H1 (cell line): ENCODE measurements around the gene OGFOD1. TPM values are rescaled to one million over a fixed set of nuclear protein-coding genes. Genes with fewer than 3 reads are reported as not detected.

ENCODE experiments used
- CTCF ChIA-PET: fragments of 300-600 bp; sonication (Branson Sonifier 250); formaldehyde crosslinking; loops from one replicate; lab custom pipeline; 2021; ENCODE audit not compliant: partially characterized antibody; lab: Charles Lee
- POLR2A ChIA-PET: fragments of 300-600 bp; sonication (Branson Sonifier 250); formaldehyde crosslinking; loops from one replicate; lab custom pipeline; 2021; ENCODE audit warnings: inconsistent platforms; ENCODE audit not compliant: partially characterized antibody; lab: Charles Lee
- DNase-seq, 2 experiments: peaks; one replicate each; pipeline versions ENCODE4 v3.0.0 to v3.0.0-alpha.2; 2010 to 2022; ENCODE audit warnings: low spot score in 2 of 2, low read depth in 1 of 2, mixed read lengths in 1 of 2
- FAIRE-seq: peaks from 2 replicates; lab custom pipeline; 2011; peaks lifted over from hg19 to GRCh38; lab: Jason Lieb, UNC
- H2AFZ ChIP-seq: 2 replicates; pipeline ENCODE4 v1.8.1; 2012; ENCODE audit warnings: low read length, inconsistent platforms
- H2AK5ac ChIP-seq: 2 replicates; pipeline ENCODE4 v1.6.1; 2013; ENCODE audit warnings: low read depth, low read length
- H2BK120ac ChIP-seq: replicated peaks from 2 replicates; pipeline ENCODE3; 2013; ENCODE audit warnings: low read depth, low read length, inconsistent platforms
- H2BK12ac ChIP-seq: 2 replicates; pipeline ENCODE4 v1.6.1; 2013; ENCODE audit warnings: low read depth, low read length
- H2BK15ac ChIP-seq: 2 replicates; pipeline ENCODE4 v1.6.1; 2013; ENCODE audit warnings: low read length
- H2BK20ac ChIP-seq: 2 replicates; pipeline ENCODE4 v1.6.1; 2013; ENCODE audit warnings: low read length
- H2BK5ac ChIP-seq: 2 replicates; pipeline ENCODE4 v1.6.1; 2013; ENCODE audit warnings: low read depth, low read length
- H3K14ac ChIP-seq: 2 replicates; pipeline ENCODE4 v1.6.1; 2013; ENCODE audit warnings: inconsistent platforms; ENCODE audit not compliant: insufficient read length
- H3K18ac ChIP-seq: 2 replicates; pipeline ENCODE4 v1.6.1; 2013; ENCODE audit warnings: low read length; ENCODE audit errors: extremely low read depth
- H3K23ac ChIP-seq: 2 replicates; pipeline ENCODE4 v1.6.1; 2013; ENCODE audit warnings: inconsistent platforms; ENCODE audit not compliant: insufficient read length
- H3K23me2 ChIP-seq: 2 replicates; pipeline ENCODE4 v1.6.1; 2013; ENCODE audit warnings: low read depth, low read length
- H3K27ac ChIP-seq: 2 replicates; pipeline ENCODE4 v1.6.1; 2011; ENCODE audit warnings: low read depth, low read length, inconsistent platforms
- H3K27me3 ChIP-seq, 4 experiments: replicated peaks in 1 of 4; 1 replicate in 1 of 4; 2 replicates in 3 of 4; pipeline versions ENCODE4 v1.6.1 to v1.8.1; 2011 to 2013; ENCODE audit warnings: low read length in 3 of 4, mild to moderate bottlenecking in 3 of 4, inconsistent platforms in 2 of 4, mixed read lengths in 2 of 4, moderate library complexity in 1 of 4; ENCODE audit not compliant: control insufficient read depth in 3 of 4, insufficient read depth in 3 of 4; ENCODE audit errors: extremely low read depth in 1 of 4
- H3K36me3 ChIP-seq, 4 experiments: 2 replicates each; pipeline versions ENCODE4 v1.6.1 to v1.8.1; 2011 to 2013; ENCODE audit warnings: mild to moderate bottlenecking in 4 of 4, low read length in 3 of 4, moderate library complexity in 2 of 4, control low read depth in 1 of 4, inconsistent platforms in 1 of 4; ENCODE audit not compliant: insufficient read depth in 4 of 4, control insufficient read depth in 2 of 4
- H3K4ac ChIP-seq: replicated peaks from 2 replicates; pipeline ENCODE3; 2013; ENCODE audit warnings: low read length, low read depth, mixed read lengths, inconsistent platforms; ENCODE audit not compliant: insufficient read length
- H3K4me1 ChIP-seq, 4 experiments: replicated peaks in 1 of 4; 1 replicate in 1 of 4; 2 replicates in 3 of 4; pipeline versions ENCODE4 v1.6.1 to v1.8.1; 2011 to 2013; ENCODE audit warnings: low read length in 3 of 4, inconsistent platforms in 2 of 4, mixed read lengths in 1 of 4; ENCODE audit not compliant: insufficient read depth in 4 of 4, control insufficient read depth in 3 of 4
- H3K4me2 ChIP-seq, 2 experiments: 2 replicates each; pipeline versions ENCODE4 v1.6.1 to v1.8.1; 2011 to 2013; ENCODE audit warnings: low read depth in 2 of 2, low read length in 2 of 2, control low read depth in 1 of 2, inconsistent platforms in 1 of 2, mild to moderate bottlenecking in 1 of 2; ENCODE audit not compliant: insufficient read depth in 1 of 2
- H3K4me3 ChIP-seq, 4 experiments: fragments of 200-600, 300-600 bp in 1 of 4; sonication (generic), shearing (Covaris generic), sonication (Bioruptor Twin) in 1 of 4; 2 replicates each; pipeline versions ENCODE4 v1.5.1 to v1.8.1; 2011 to 2016; ENCODE audit warnings: low read length in 4 of 4, low read depth in 3 of 4, control low read depth in 2 of 4, inconsistent platforms in 2 of 4, mild to moderate bottlenecking in 2 of 4, mixed read lengths in 1 of 4, moderate library complexity in 1 of 4; ENCODE audit not compliant: insufficient read depth in 2 of 4; ENCODE audit errors: extremely low read depth in 1 of 4
- H3K56ac ChIP-seq: replicated peaks from 2 replicates; pipeline ENCODE3; 2013; ENCODE audit warnings: low read depth, mild to moderate bottlenecking, mixed read lengths, low read length, inconsistent platforms; ENCODE audit not compliant: insufficient read length
- H3K79me1 ChIP-seq: 2 replicates; pipeline ENCODE4 v1.6.1; 2013; ENCODE audit warnings: low read depth, low read length, control low read depth
- H3K79me2 ChIP-seq, 2 experiments: 2 replicates each; pipeline versions ENCODE4 v1.6.1 to v1.8.1; 2012 to 2013; ENCODE audit warnings: low read length in 2 of 2, mild to moderate bottlenecking in 2 of 2, inconsistent platforms in 1 of 2; ENCODE audit not compliant: insufficient read depth in 2 of 2, control insufficient read depth in 1 of 2
- H3K9ac ChIP-seq, 4 experiments: replicated peaks in 1 of 4; 1 replicate in 1 of 4; 2 replicates in 3 of 4; pipeline versions ENCODE4 v1.6.1 to v1.8.1; 2011 to 2013; ENCODE audit warnings: low read depth in 3 of 4, low read length in 3 of 4, control low read depth in 2 of 4, mild to moderate bottlenecking in 2 of 4, moderate library complexity in 2 of 4, inconsistent platforms in 1 of 4; ENCODE audit errors: extremely low read depth in 1 of 4
- H3K9me3 ChIP-seq, 2 experiments: 2 replicates each; pipeline versions ENCODE4 v1.6.1 to v1.8.1; 2012 to 2013; ENCODE audit warnings: mild to moderate bottlenecking in 2 of 2, moderate library complexity in 2 of 2, control low read depth in 1 of 2, inconsistent platforms in 1 of 2, low read depth in 1 of 2, low read length in 1 of 2, mixed read lengths in 1 of 2; ENCODE audit not compliant: insufficient read depth in 2 of 2
- H4K20me1 ChIP-seq, 2 experiments: replicated peaks in 1 of 2; 2 replicates each; pipeline versions ENCODE3 to v1.8.1; 2011 to 2013; ENCODE audit warnings: inconsistent platforms in 2 of 2, low read length in 2 of 2, mild to moderate bottlenecking in 1 of 2; ENCODE audit not compliant: insufficient read depth in 2 of 2, control insufficient read depth in 1 of 2
- H4K5ac ChIP-seq: 2 replicates; pipeline ENCODE4 v1.6.1; 2013; ENCODE audit warnings: low read length, low read depth, mixed read lengths, inconsistent platforms; ENCODE audit not compliant: insufficient read length
- H4K8ac ChIP-seq: 2 replicates; pipeline ENCODE4 v1.8.0; 2013; ENCODE audit warnings: mild to moderate bottlenecking, moderate library complexity, low read length, inconsistent platforms; ENCODE audit not compliant: insufficient read depth; ENCODE audit errors: extremely low read depth
- H4K91ac ChIP-seq: replicated peaks from 2 replicates; pipeline ENCODE3; 2013; ENCODE audit warnings: low read length, mixed read lengths, inconsistent platforms; ENCODE audit not compliant: insufficient read length
- GTF2F1 ChIP-seq: IDR thresholded peaks from 2 replicates; pipeline ENCODE4 v1.6.1; 2012; ENCODE audit warnings: low read depth, low read length, improper control_type of control experiment, borderline replicate concordance
- KDM4A ChIP-seq: IDR thresholded peaks from one replicate; pipeline ENCODE4 v1.7.1; 2012; ENCODE audit warnings: low read depth, mild to moderate bottlenecking, moderate library complexity, low read length, inconsistent platforms; ENCODE audit not compliant: severe bottlenecking
- PHF8 ChIP-seq: fragments of 200-600 bp; sonication (generic); conservative IDR thresholded peaks from 2 replicates; pipeline ENCODE4 v1.7.1; 2012; ENCODE audit warnings: low read depth, mild to moderate bottlenecking, inconsistent platforms, low read length, moderate library complexity
- RBBP5 ChIP-seq: IDR thresholded peaks from 2 replicates; pipeline ENCODE4 v1.7.1; 2012; ENCODE audit warnings: low read depth, mild to moderate bottlenecking, inconsistent platforms, low read length, moderate library complexity, borderline replicate concordance
- WGBS, 2 experiments: shearing (Covaris generic) in 1 of 2; methylation state at CpG; one replicate each; pipeline versions ENCODE4 v1.1.6 to v1.1.7; 2013 to 2015; ENCODE audit warnings: low lambda C conversion rate in 2 of 2, mixed read lengths in 2 of 2, inconsistent platforms in 1 of 2, low coverage in 1 of 2, missing lambda C conversion rate in 1 of 2; ENCODE audit not compliant: insufficient replicate concordance in 2 of 2, insufficient coverage in 1 of 2, insufficient read length in 1 of 2; ENCODE audit errors: extremely low coverage in 1 of 2, missing lambda C conversion rate in 1 of 2; 5-methylcytosine and 5-hydroxymethylcytosine counted together
- polyA plus RNA-seq, 7 experiments: library from polyadenylated mRNA; depleted of rRNA in 3 of 7; stranded (reverse) in 5 of 7; unstranded in 2 of 7; fragments of >200 nt in 5 of 7; fragments of 200-250 nt in 2 of 7; gene quantifications; 1 replicate in 5 of 7; 2 replicates in 1 of 7; 4 replicates in 1 of 7; pipeline versions ENCODE4 v1.2.1 to v1.2.3, GENCODE V29; 2011 to 2013; ENCODE audit warnings: missing spikeins in 2 of 7, mixed read lengths in 2 of 7
- total RNA-seq: library from RNA; stranded (reverse); fragmentation: NEBNext Ultra II Directional; extraction: Animal tissue kit (Norgen Biotek cat#: 25700); gene quantifications from 2 replicates; pipeline ENCODE4 v1.2.1, GENCODE V29; 2021
- TF ChIP-seq, protein P1 (sequence below): IDR thresholded peaks from 2 replicates; pipeline ENCODE4 v1.6.1; 2011; ENCODE audit warnings: low read length, improper control_type of control experiment

Gene OGFOD1
- total and polyA plus RNA-seq, 2 of the 8 experiments (the other 6 are each of a cell fraction or from before 2014, with no cell fraction given) = 24.6 to 61.4 TPM

DNA sequence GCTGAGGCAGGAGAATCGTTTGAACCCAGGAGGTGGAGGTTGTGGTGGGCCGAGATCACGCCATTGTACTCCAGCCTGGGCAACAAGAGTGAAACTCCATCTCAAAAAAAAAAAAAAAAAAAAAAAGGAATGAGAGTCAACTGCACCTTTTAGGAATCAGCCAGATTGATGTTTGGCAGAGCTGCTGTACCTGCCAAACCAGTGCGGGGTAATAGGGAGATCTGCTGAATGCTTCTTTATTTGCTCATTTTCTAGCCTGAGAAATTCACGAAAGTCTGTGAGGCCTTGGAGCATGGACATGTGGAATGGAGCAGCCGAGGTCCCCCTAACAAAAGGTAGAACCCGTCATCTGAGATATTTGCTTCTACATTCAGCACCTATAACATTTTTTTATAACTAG lies 18.4 kb downstream of the OGFOD1 start:
- Histone ChIP-seq H3K23ac (no peak overlapping the region), H3K4me2 (no peak overlapping the region), H3K27ac (no peak overlapping the region), H3K14ac (no peak overlapping the region), H4K5ac (no peak overlapping the region), H2AFZ (no peak overlapping the region), H3K27me3 (no peaks in the 10 kb centered on the region), H4K8ac (no peak overlapping the region), H2BK12ac (no peak overlapping the region), H3K23me2 (no peaks in the 10 kb centered on the region), H2BK20ac (no peak overlapping the region), H3K36me3 (peaks cover 27 to 85% (median 68%) of the 10 kb centered on the region in 4 experiments), H3K18ac (no peak overlapping the region), H3K79me2 (no peaks in the 10 kb centered on the region), H3K4ac (no peak overlapping the region), H2BK120ac (no peak overlapping the region), H4K20me1 (peaks cover 0 to 4% of the 10 kb centered on the region in 2 experiments), H2AK5ac (no peak overlapping the region), H2BK5ac (no peak overlapping the region), H3K4me1 (no peaks in the 10 kb centered on the region), H3K4me3 (no peak overlapping the region), H2BK15ac (no peak overlapping the region), H3K9me3 (no peaks in the 10 kb centered on the region), H3K9ac (no peak overlapping the region), H3K56ac (no peak overlapping the region), H4K91ac (no peak overlapping the region), H3K79me1 (no peaks in the 10 kb centered on the region)
- FAIRE-seq (no peak), DNase-seq (no peak)
- ChIA-PET POLR2A (interaction anchor here (1.5 to 2.2 kb wide), 2 partner anchors 9 to 10 kb away, joined by 5 to 9 read pairs; no protein-coding TSS in a partner anchor), CTCF (interaction anchor here (1.3 kb wide), 1 partner anchor 32 kb away, joined by 3 read pairs; no protein-coding TSS in a partner anchor)
- WGBS, 2 experiments = 89% methylated on average over 6 of the region's 7 CpGs; no CpG with 5 or more reads in 1 of the 2 experiments
- TF ChIP-seq KDM4A = no peak
- no peak for TF ChIP-seq GTF2F1
- TF ChIP-seq, protein P1, sequence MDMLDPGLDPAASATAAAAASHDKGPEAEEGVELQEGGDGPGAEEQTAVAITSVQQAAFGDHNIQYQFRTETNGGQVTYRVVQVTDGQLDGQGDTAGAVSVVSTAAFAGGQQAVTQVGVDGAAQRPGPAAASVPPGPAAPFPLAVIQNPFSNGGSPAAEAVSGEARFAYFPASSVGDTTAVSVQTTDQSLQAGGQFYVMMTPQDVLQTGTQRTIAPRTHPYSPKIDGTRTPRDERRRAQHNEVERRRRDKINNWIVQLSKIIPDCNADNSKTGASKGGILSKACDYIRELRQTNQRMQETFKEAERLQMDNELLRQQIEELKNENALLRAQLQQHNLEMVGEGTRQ = no peak
- no peak for TF ChIP-seq PHF8
- TF ChIP-seq RBBP5 = no peak
